H1 (cell line): ENCODE measurements around the gene CD200R1L. TPM values are rescaled to one million over a fixed set of nuclear protein-coding genes. Genes with fewer than 3 reads are reported as not detected.

Experiments used
- BCL11A ChIP-seq, 2 experiments: IDR thresholded peaks; one replicate each; pipeline ENCODE4 v1.6.1; 2011; ENCODE audit warnings: low read depth in 2 of 2, low read length in 2 of 2, mild to moderate bottlenecking in 2 of 2
- CHD7 ChIP-seq: fragments of 300-600 bp; sonication (generic); IDR thresholded peaks from 2 replicates; pipeline ENCODE4 v1.7.1; 2012; ENCODE audit warnings: low read length, moderate library complexity, mild to moderate bottlenecking, inconsistent platforms; ENCODE audit not compliant: insufficient replicate concordance
- CREB1 ChIP-seq: IDR thresholded peaks from 2 replicates; pipeline ENCODE4 v1.6.1; 2012; ENCODE audit warnings: inconsistent platforms
- E2F6 ChIP-seq: IDR thresholded peaks from 2 replicates; pipeline ENCODE4 v1.6.1; 2012; ENCODE audit warnings: inconsistent platforms
- KDM1A ChIP-seq: fragments of 200-600, 300-600 bp; sonication (generic); IDR thresholded peaks from 2 replicates; pipeline ENCODE4 v1.7.1; 2016; ENCODE audit warnings: mild to moderate bottlenecking, low read length, borderline replicate concordance
- SIN3A ChIP-seq, 2 experiments: IDR thresholded peaks in 1 of 2; conservative IDR thresholded peaks in 1 of 2; 2 replicates each; pipeline ENCODE4 v1.6.1; 2011 to 2012; ENCODE audit warnings: low read length in 2 of 2, improper control_type of control experiment in 1 of 2, low read depth in 1 of 2, mild to moderate bottlenecking in 1 of 2
- SRF ChIP-seq: IDR thresholded peaks from 2 replicates; pipeline ENCODE4 v1.6.1; 2011; ENCODE audit warnings: mild to moderate bottlenecking, low read depth, low read length, moderate library complexity
- TCF12 ChIP-seq: IDR thresholded peaks from 2 replicates; pipeline ENCODE4 v1.6.1; 2011; ENCODE audit warnings: low read depth, mild to moderate bottlenecking, low read length
- polyA plus RNA-seq, 7 experiments: library from polyadenylated mRNA; depleted of rRNA in 3 of 7; stranded (reverse) in 5 of 7; unstranded in 2 of 7; fragments of >200 nt in 5 of 7; fragments of 200-250 nt in 2 of 7; gene quantifications; 1 replicate in 5 of 7; 2 replicates in 1 of 7; 4 replicates in 1 of 7; pipeline versions ENCODE4 v1.2.1 to v1.2.3, GENCODE V29; 2011 to 2013; ENCODE audit warnings: missing spikeins in 2 of 7, mixed read lengths in 2 of 7
- total RNA-seq: library from RNA; stranded (reverse); fragmentation: NEBNext Ultra II Directional; extraction: Animal tissue kit (Norgen Biotek cat#: 25700); gene quantifications from 2 replicates; pipeline ENCODE4 v1.2.1, GENCODE V29; 2021

Gene CD200R1L
- total and polyA plus RNA-seq, 2 of the 8 experiments (the other 6 are each of a cell fraction or from before 2014, with no cell fraction given) = not detected

- TF ChIP-seq CHD7 (no peak), SRF (no peak), E2F6 (no peak), KDM1A (no peak), CREB1 (no peak), SIN3A (conservative IDR thresholded peaks at IDR 0.05 in 1 of 2, IDR thresholded peaks at IDR 0.05 in 1 of 2; ENCODE audit: low read depth in 1 of 2, low read length in 2 of 2) (no peak), BCL11A (IDR thresholded peaks at IDR 0.05; ENCODE audit: low read depth in 2 of 2, low read length in 2 of 2) (no peak), TCF12 (no peak)
- TF ChIP-seq, all 59 proteins: peak for 0
These were observed at the start of gene CD200R1L (continued) for GRCh38 chr3:112846764-112847163.
